ENCODE results near the gene KLHL29. TPM values are rescaled to one million over a fixed set of nuclear protein-coding genes. Genes with fewer than 3 reads are reported as not detected.

The KLHL29 gene
- total RNA-seq, 1 experiment from 2014 or later = 12.2 TPM

GRCh38 chr2:23480957-23481797 lies 96.2 kb downstream of the KLHL29 start:
- no peaks in the 10 kb centered on the region for H3K36me3 ChIP-seq (ENCODE audit: insufficient read depth, low read length, poor library complexity, severe bottlenecking)
- peak overlapping the region; percentile 55 for H3K27ac ChIP-seq (ENCODE audit: low read depth, low read length, poor library complexity, severe bottlenecking)
- H3K4me3 ChIP-seq (ENCODE audit: low read depth, low read length, poor library complexity, severe bottlenecking) = no peak overlapping the region
- peak; percentile 73 for DNase-seq (ENCODE audit: low spot score)
- no peak for TF ChIP-seq CTCF (conservative IDR thresholded peaks at IDR 0.05; ENCODE audit: low read depth, low read length)
- intact Hi-C loops (cut with micrococcal nuclease; ENCODE audit: unreplicated experiment) = no loop called here
- no peaks in the 10 kb centered on the region for H3K27me3 ChIP-seq (replicated peaks; ENCODE audit: insufficient read depth, low read depth, low read length, poor library complexity)
- peaks cover 24% of the 10 kb centered on the region for H3K4me1 ChIP-seq (ENCODE audit: insufficient read depth, low read length, poor library complexity, severe bottlenecking)
- H3K9me3 ChIP-seq (ENCODE audit: low read depth, low read length, poor library complexity, severe bottlenecking) = no peaks in the 10 kb centered on the region
- ChIA-PET POLR2A (ENCODE audit: low non-redundant PET) (no interaction called here), CTCF (no interaction called here)
- BruUV-seq (replicated peaks) = no TSS peak

- Histone ChIP-seq H3K4me3 (ENCODE audit: low read depth, low read length, poor library complexity, severe bottlenecking) (no peak overlapping the region), H3K4me1 (ENCODE audit: insufficient read depth, low read length, poor library complexity, severe bottlenecking) (peaks cover 24% of the 10 kb centered on the region), H3K36me3 (ENCODE audit: insufficient read depth, low read length, poor library complexity, severe bottlenecking) (no peaks in the 10 kb centered on the region), H3K9me3 (ENCODE audit: low read depth, low read length, poor library complexity, severe bottlenecking) (no peaks in the 10 kb centered on the region), H3K27ac (ENCODE audit: low read depth, low read length, poor library complexity, severe bottlenecking) (no peak overlapping the region), H3K27me3 (replicated peaks; ENCODE audit: insufficient read depth, low read depth, low read length, poor library complexity) (no peaks in the 10 kb centered on the region)
- intact Hi-C loops (cut with micrococcal nuclease; ENCODE audit: unreplicated experiment) = no loop called here
- no TSS peak for BruUV-seq (replicated peaks)
- no peak for DNase-seq (ENCODE audit: low spot score)
- CTCF ChIA-PET = no interaction called here
- POLR2A ChIA-PET (ENCODE audit: low non-redundant PET) = no interaction called here
- TF ChIP-seq CTCF (conservative IDR thresholded peaks at IDR 0.05; ENCODE audit: low read depth, low read length) (no peak), EZH2 (IDR thresholded peaks at IDR 0.05; ENCODE audit: borderline replicate concordance, low read depth, low read length, poor library complexity, severe bottlenecking) (no peak)
These were observed 97.2 kb downstream of the KLHL29 start for GRCh38 chr2:23482188-23482587.

GRCh38 chr2:23482607-23483006 lies 97.6 kb downstream of the KLHL29 start:
- no peak for TF ChIP-seq EZH2 (IDR thresholded peaks at IDR 0.05; ENCODE audit: borderline replicate concordance, low read depth, low read length, poor library complexity, severe bottlenecking)
- no peak for TF ChIP-seq CTCF (conservative IDR thresholded peaks at IDR 0.05; ENCODE audit: low read depth, low read length)
- Histone ChIP-seq H3K27me3 (replicated peaks; ENCODE audit: insufficient read depth, low read depth, low read length, poor library complexity) (no peaks in the 10 kb centered on the region), H3K4me3 (ENCODE audit: low read depth, low read length, poor library complexity, severe bottlenecking) (no peak overlapping the region), H3K36me3 (ENCODE audit: insufficient read depth, low read length, poor library complexity, severe bottlenecking) (no peaks in the 10 kb centered on the region), H3K4me1 (ENCODE audit: insufficient read depth, low read length, poor library complexity, severe bottlenecking) (peaks cover 24% of the 10 kb centered on the region), H3K9me3 (ENCODE audit: low read depth, low read length, poor library complexity, severe bottlenecking) (no peaks in the 10 kb centered on the region), H3K27ac (ENCODE audit: low read depth, low read length, poor library complexity, severe bottlenecking) (no peak overlapping the region)
- DNase-seq (ENCODE audit: low spot score) = no peak
- ChIA-PET POLR2A (ENCODE audit: low non-redundant PET) (no interaction called here), CTCF (no interaction called here)
- BruUV-seq (replicated peaks) = no TSS peak
- intact Hi-C loops (cut with micrococcal nuclease; ENCODE audit: unreplicated experiment) = no loop called here
